ENCODE data around the gene HIC2.
"Not testable (repeated sequence)": the region's sequence is repeated elsewhere in the genome, so short reads cannot be mapped to it uniquely, and the experiment has no call there.

DNA sequence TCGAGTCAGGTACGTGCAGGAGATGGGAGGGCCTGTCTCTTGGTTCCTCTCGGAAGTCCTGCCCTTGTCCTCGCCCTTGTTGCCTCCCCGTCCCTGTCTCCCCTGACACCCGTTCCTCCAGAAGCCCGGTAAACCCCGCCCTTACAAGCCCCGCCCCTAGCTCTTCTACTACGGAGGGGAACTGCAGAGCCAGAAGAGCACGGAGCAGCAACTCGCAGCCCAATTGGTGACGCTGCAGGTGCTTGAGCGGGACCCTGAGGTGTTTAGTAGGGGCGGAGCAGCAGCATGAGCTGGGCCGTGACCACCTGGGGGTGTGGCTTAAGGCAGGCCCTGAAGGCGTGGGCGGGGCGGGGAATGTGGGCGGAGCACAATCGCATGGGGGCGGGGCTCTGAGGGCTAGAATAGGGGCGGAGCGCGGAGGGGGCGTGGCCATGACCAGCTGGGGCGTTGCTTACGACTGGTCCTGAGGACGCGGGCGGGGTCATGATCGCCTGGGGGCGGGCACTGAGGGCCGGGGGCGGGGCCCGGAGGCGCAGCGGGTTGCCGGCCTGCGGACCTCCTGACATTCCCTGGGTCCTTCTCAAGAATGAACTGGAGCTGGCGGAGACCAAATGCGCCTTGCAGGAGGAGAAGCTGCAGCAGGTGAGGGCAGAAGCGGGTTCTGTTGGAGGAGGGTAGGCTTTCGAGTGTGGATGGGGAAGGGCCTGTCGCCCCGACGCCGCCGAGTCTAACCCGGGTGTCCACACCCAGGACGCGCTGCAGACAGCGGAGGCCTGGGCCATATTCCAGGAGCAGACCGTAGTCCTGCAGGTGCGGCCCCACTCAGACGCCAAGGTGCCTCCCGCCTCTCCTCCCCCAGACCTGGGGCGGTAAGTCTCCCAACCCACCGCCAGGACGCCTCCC is 51.3 kb downstream of the HIC2 start:
- TF ChIP-seq NRF1 (conservative IDR thresholded peaks at IDR 0.05 in 1 of 2, IDR thresholded peaks at IDR 0.05 in 1 of 2); ZNF253 (CRISPR knock-in tag; conservative IDR thresholded peaks at IDR 0.05); FOSL1 (tag; conservative IDR thresholded peaks at IDR 0.05); BHLHE40 (IDR thresholded peaks at IDR 0.05; ENCODE audit: low read length); ZNF830 (CRISPR knock-in tag; IDR thresholded peaks at IDR 0.05): not testable (repeated sequence)
- TF ChIP-seq, protein P1, sequence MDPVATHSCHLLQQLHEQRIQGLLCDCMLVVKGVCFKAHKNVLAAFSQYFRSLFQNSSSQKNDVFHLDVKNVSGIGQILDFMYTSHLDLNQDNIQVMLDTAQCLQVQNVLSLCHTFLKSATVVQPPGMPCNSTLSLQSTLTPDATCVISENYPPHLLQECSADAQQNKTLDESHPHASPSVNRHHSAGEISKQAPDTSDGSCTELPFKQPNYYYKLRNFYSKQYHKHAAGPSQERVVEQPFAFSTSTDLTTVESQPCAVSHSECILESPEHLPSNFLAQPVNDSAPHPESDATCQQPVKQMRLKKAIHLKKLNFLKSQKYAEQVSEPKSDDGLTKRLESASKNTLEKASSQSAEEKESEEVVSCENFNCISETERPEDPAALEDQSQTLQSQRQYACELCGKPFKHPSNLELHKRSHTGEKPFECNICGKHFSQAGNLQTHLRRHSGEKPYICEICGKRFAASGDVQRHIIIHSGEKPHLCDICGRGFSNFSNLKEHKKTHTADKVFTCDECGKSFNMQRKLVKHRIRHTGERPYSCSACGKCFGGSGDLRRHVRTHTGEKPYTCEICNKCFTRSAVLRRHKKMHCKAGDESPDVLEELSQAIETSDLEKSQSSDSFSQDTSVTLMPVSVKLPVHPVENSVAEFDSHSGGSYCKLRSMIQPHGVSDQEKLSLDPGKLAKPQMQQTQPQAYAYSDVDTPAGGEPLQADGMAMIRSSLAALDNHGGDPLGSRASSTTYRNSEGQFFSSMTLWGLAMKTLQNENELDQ (CRISPR knock-in tag; IDR thresholded peaks at IDR 0.05; ENCODE audit: borderline replicate concordance), result not testable (repeated sequence)
- TF ChIP-seq, protein P2, sequence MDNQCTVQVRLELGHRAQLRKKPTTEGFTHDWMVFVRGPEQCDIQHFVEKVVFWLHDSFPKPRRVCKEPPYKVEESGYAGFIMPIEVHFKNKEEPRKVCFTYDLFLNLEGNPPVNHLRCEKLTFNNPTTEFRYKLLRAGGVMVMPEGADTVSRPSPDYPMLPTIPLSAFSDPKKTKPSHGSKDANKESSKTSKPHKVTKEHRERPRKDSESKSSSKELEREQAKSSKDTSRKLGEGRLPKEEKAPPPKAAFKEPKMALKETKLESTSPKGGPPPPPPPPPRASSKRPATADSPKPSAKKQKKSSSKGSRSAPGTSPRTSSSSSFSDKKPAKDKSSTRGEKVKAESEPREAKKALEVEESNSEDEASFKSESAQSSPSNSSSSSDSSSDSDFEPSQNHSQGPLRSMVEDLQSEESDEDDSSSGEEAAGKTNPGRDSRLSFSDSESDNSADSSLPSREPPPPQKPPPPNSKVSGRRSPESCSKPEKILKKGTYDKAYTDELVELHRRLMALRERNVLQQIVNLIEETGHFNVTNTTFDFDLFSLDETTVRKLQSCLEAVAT (IDR thresholded peaks at IDR 0.05), result not testable (repeated sequence)

Data from K562 (cell line).